ENCODE measurements around the gene PCNT. TPM values are rescaled to one million over a fixed set of nuclear protein-coding genes. Genes with fewer than 3 reads are reported as not detected.

Gene PCNT
- total RNA-seq, 1 experiment from 2014 or later = 39.6 TPM

GRCh38 chr21:46424039-46424591, 100.2 kb downstream of the PCNT start:
- Histone ChIP-seq H4K91ac (ENCODE audit: insufficient read length, low read depth, low read length) (no peak overlapping the region), H3K18ac (ENCODE audit: insufficient read length, low read depth, low read length) (no peak overlapping the region), H3K79me1 (ENCODE audit: insufficient read depth, low read depth, low read length, poor library complexity, severe bottlenecking) (no peaks in the 10 kb centered on the region), H2BK20ac (ENCODE audit: low read depth, low read length, poor library complexity, severe bottlenecking) (no peak overlapping the region), H3K9ac (ENCODE audit: extremely low read depth, insufficient read length, low read length) (no peak overlapping the region), H4K5ac (ENCODE audit: insufficient read length, low read depth, low read length) (no peak overlapping the region), H3K27me3 (ENCODE audit: insufficient read depth, low read length) (no peaks in the 10 kb centered on the region), H2BK15ac (ENCODE audit: low read depth, low read length) (no peak overlapping the region), H3K79me2 (ENCODE audit: insufficient read depth, low read length) (no peaks in the 10 kb centered on the region), H4K20me1 (ENCODE audit: control insufficient read depth, insufficient read depth, insufficient read length) (no peaks in the 10 kb centered on the region), H3K9me3 (ENCODE audit: control insufficient read depth, low read depth, low read length) (no peaks in the 10 kb centered on the region), H3T11ph (ENCODE audit: low read length) (no peak overlapping the region), H3K27ac (ENCODE audit: insufficient read length, low read depth, low read length) (no peak overlapping the region), H2AFZ (ENCODE audit: low read length) (no peak overlapping the region), H2BK12ac (ENCODE audit: insufficient read length, low read depth, low read length) (no peak overlapping the region), H3K56ac (ENCODE audit: insufficient read length, low read depth, low read length) (no peak overlapping the region), H3K23ac (ENCODE audit: insufficient read length, low read depth, low read length) (no peak overlapping the region), H3K4ac (ENCODE audit: low read depth, low read length) (no peak overlapping the region), H3K14ac (ENCODE audit: insufficient read depth, low read length) (no peak overlapping the region), H2BK5ac (ENCODE audit: insufficient read length, low read length) (no peak overlapping the region), H3K4me2 (ENCODE audit: insufficient read depth, insufficient read length, low read length) (no peak overlapping the region), H2BK120ac (ENCODE audit: low read depth, low read length, poor library complexity, severe bottlenecking) (no peak overlapping the region), H4K8ac (replicated peaks; ENCODE audit: insufficient read length, low read depth, low read length) (no peak overlapping the region), H3K23me2 (ENCODE audit: insufficient read length, low read depth, low read length, poor library complexity, severe bottlenecking) (no peaks in the 10 kb centered on the region), H3K4me1 (ENCODE audit: insufficient read depth, low read length) (no peaks in the 10 kb centered on the region), H2AK5ac (ENCODE audit: insufficient read length, low read length) (no peak overlapping the region)
- Mint-ChIP-seq H3K27me3 (ENCODE audit: low read depth) (no peaks in the 10 kb centered on the region), H3K9me3 (no peaks in the 10 kb centered on the region), H3K36me3 (ENCODE audit: insufficient read depth in 1 of 3, low read depth in 3 of 3) (peaks cover 10 to 42% (median 36%) of the 10 kb centered on the region in 3 experiments; a peak in 6 of 7 replicates), H3K4me3 (no peak overlapping the region), H3K27ac (peak overlapping the region in 2 of 3 experiments; percentile 37 to 93; a peak in 4 of 7 replicates), H3K4me1 (peaks cover 7 to 11% of the 10 kb centered on the region in 2 experiments; a peak in 3 of 4 replicates)
- DNase-seq = no peak
- WGBS (ENCODE audit: extremely low coverage, insufficient read length, low lambda C conversion rate) = no CpG with 5 or more reads among the region's 17 CpGs
- TF ChIP-seq CTCF (conservative IDR thresholded peaks at IDR 0.05) = peak; percentile 37

All from H9 (cell line).